SJCRH30 (cell line): ENCODE results near the gene WEE2. TPM values are rescaled to one million over a fixed set of nuclear protein-coding genes. Genes with fewer than 3 reads are reported as not detected.

Experiments
- DNase-seq, 2 experiments: peaks; one replicate each; pipeline ENCODE4 v3.0.0-alpha.2; 2015 to 2020
- H3K27ac ChIP-seq: fragments of 250-450 bp; sonication (Bioruptor Pico); 2 replicates; pipeline ENCODE4 v1.5.1; 2020; ENCODE audit warnings: mild to moderate bottlenecking, moderate library complexity
- H3K27me3 ChIP-seq: fragments of 250-450 bp; sonication (Bioruptor Pico); 2 replicates; pipeline ENCODE4 v1.5.1; 2020; ENCODE audit warnings: mild to moderate bottlenecking, moderate library complexity
- H3K36me3 ChIP-seq: fragments of 250-450 bp; sonication (Bioruptor Pico); 2 replicates; pipeline ENCODE4 v1.5.1; 2020; ENCODE audit warnings: mild to moderate bottlenecking, moderate library complexity
- H3K4me1 ChIP-seq: fragments of 250-450 bp; sonication (Bioruptor Pico); 2 replicates; pipeline ENCODE4 v1.5.1; 2020; ENCODE audit warnings: mild to moderate bottlenecking, moderate library complexity
- H3K4me3 ChIP-seq: fragments of 250-450 bp; sonication (Bioruptor Pico); 2 replicates; pipeline ENCODE4 v1.5.1; 2020; ENCODE audit warnings: mild to moderate bottlenecking, moderate library complexity
- H3K9me3 ChIP-seq: fragments of 250-450 bp; sonication (Bioruptor Pico); replicated peaks from 2 replicates; pipeline ENCODE4 v1.5.1; 2020; ENCODE audit warnings: mild to moderate bottlenecking, moderate library complexity
- total RNA-seq: library from RNA; depleted of rRNA; stranded (reverse); fragments of >200 nt; shearing (Covaris generic); gene quantifications from 2 replicates; pipeline ENCODE4 v1.2.3, GENCODE V29; 2014

Gene WEE2
- total RNA-seq, 1 experiment from 2014 or later, result not detected

- Histone ChIP-seq H3K4me3 (no peak overlapping the region), H3K9me3 (no peaks in the 10 kb centered on the region), H3K36me3 (no peaks in the 10 kb centered on the region), H3K27ac (no peak overlapping the region), H3K4me1 (peaks cover 14% of the 10 kb centered on the region), H3K27me3 (peaks cover 7% of the 10 kb centered on the region; the same call in 1 of the 2 replicates)
- no peak for DNase-seq
These were observed 7.8 kb upstream of the WEE2 start for GRCh38 chr7:141700296-141700847.

DNA sequence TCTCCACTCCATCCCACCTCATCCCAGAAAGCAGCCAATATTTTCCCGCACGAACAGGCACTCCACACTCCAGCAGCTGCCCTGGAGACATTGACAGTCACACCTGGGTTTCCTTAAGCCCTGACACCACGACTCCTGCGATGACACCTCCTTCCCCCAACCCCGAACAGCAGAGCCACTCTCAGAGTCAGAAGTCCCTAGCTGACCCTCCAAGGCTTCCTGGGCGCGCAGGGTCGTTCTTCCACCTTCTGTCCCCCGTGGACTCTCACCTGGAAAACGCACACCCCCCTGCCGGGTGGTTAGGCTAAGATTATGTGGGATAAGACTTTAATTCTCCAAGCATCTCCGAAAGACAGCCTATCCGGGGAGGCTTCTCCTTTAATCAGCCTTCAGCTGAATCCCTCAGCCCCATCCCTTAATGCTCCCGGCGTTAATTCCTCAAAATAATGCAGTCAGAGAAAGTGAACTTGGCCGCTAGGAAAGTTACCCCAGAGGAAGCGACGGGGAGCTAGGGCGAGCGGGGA lies 7.2 kb upstream of the WEE2 start:
- peaks cover 14% of the 10 kb centered on the region for H3K4me1 ChIP-seq
- peak overlapping the region; percentile 88 for H3K4me3 ChIP-seq
- DNase-seq, result peak; percentile 9 to 30
- no peaks in the 10 kb centered on the region for H3K36me3 ChIP-seq
- no peak overlapping the region for H3K27ac ChIP-seq
- peaks cover 7% of the 10 kb centered on the region; the same call in 1 of the 2 replicates for H3K27me3 ChIP-seq
- H3K9me3 ChIP-seq, result no peaks in the 10 kb centered on the region

DNA sequence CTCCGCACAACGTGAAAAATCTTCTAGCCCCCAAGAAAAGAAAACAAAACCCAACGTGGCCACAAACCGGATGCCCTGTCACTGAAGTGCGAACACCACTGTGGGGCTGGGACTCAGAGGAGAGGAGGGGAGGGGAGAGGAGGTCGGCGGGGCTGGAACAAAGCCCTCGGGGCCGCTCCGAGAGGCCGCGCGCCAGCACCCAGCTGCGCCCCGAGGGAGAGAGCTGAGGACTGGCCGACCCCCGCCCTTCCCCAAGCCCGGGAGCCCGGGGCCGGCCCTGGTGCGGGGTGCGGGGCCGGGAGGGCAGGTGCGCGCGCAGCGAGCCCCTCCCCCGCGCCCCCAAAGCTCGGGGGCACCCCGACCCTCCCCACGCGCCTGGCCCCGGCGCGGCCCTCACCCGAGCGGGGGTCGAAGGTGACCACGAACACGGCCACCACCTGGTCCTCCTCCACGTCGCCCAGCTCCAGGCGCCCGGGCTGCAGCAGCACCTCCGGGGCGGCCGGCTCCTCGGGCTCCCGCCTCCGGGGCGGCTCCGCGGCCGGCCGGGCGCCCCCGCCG lies 6.6 kb upstream of the WEE2 start:
- no peaks in the 10 kb centered on the region for H3K9me3 ChIP-seq
- peak overlapping the region; percentile 88 for H3K4me3 ChIP-seq
- peaks cover 7% of the 10 kb centered on the region; the same call in 1 of the 2 replicates for H3K27me3 ChIP-seq
- peak; percentile 55 to 61 for DNase-seq
- H3K36me3 ChIP-seq, result no peaks in the 10 kb centered on the region
- peaks cover 13% of the 10 kb centered on the region for H3K4me1 ChIP-seq
- H3K27ac ChIP-seq, result no peak overlapping the region

DNA sequence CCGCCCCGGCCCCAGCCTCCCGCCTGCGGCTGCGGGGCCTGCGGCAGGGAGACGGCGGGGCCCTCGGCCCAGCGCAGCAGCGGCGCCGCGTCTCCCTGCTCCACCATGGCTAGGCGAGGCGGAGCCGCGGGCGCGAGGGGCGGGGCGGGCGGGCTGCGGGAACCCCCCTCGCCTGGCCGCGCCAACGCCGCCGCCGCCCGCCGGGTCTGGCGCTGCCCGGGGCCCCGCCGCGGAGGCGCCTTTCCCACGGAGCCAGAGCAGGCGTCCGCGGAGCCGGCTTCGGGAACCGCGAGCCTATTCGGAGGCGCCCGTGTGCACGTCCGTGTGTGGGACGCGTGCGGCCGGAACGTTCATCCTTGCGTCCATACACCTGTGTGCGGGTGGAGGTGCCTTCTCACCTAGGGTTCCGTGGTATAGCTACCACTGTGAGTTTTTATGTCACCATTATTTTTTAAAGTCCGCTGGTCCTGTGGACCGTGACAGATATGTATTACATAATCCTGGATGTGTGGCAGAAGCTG lies 6.0 kb upstream of the WEE2 start, which contains the start of gene DENND11:
Gene DENND11 (minus strand): TSS at position 120 of the 521 bp plus-strand sequence. CDS start 13 bp downstream, at position 107.
- H3K27me3 ChIP-seq, result peaks cover 7% of the 10 kb centered on the region; the same call in 1 of the 2 replicates
- H3K4me3 ChIP-seq, result peak within 1 kb of the TSS; percentile 88
- no peak within 1 kb of the TSS for H3K27ac ChIP-seq
- H3K4me1 ChIP-seq, result peaks cover 7% of the 10 kb centered on the region
- no peaks in the 10 kb centered on the region for H3K9me3 ChIP-seq
- peak; percentile 42 to 63 for DNase-seq
- H3K36me3 ChIP-seq, result no peaks in the 10 kb centered on the region

DNA sequence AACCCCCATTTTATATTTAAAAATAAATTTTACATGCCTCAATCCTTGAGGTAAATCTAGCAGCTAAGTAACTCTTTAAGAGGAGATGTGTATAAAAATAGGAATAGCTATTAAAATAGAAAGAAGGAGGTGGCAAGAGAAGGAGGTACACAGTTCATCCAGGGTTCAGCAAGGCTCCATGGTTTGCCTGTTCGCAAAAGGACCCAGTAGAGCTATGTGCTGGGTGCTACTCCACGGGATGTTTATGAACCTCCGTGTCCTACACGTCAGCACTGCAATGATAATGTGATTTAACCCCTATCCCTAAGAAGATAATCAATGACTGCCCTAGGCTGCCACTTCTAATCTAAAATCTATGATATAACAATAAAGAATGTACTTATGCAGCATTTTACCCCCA lies 5.3 kb upstream of the WEE2 start:
- Histone ChIP-seq H3K27me3 (peaks cover 7% of the 10 kb centered on the region; the same call in 1 of the 2 replicates), H3K36me3 (no peaks in the 10 kb centered on the region), H3K9me3 (no peaks in the 10 kb centered on the region), H3K4me1 (no peaks in the 10 kb centered on the region; the same call in 1 of the 2 replicates), H3K27ac (no peak overlapping the region), H3K4me3 (no peak overlapping the region)
- no peak for DNase-seq

DNA sequence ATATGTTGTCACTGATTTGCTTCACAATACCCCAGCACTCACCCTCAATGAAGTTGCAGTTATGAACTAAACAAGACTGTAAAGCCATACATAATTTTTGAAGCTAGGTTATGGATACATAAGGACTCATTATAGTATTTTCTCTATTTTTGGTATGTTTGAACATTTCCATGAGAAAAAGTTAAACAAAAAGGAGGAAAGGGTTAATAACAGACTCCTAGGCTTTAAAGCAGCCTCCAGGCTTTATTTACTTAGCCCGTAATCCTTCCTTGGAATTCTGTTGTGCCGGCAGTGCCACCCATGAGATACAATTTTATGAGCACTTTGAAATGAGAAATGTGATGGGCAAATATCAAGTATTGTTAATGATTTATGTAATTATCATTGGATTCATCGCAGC lies 4.0 kb upstream of the WEE2 start:
- H3K27ac ChIP-seq, result no peak overlapping the region
- no peaks in the 10 kb centered on the region; the same call in 1 of the 2 replicates for H3K4me1 ChIP-seq
- DNase-seq, result no peak
- H3K36me3 ChIP-seq, result no peaks in the 10 kb centered on the region
- H3K4me3 ChIP-seq, result no peak overlapping the region
- no peaks in the 10 kb centered on the region for H3K9me3 ChIP-seq
- peaks cover 7% of the 10 kb centered on the region; the same call in 1 of the 2 replicates for H3K27me3 ChIP-seq

DNA sequence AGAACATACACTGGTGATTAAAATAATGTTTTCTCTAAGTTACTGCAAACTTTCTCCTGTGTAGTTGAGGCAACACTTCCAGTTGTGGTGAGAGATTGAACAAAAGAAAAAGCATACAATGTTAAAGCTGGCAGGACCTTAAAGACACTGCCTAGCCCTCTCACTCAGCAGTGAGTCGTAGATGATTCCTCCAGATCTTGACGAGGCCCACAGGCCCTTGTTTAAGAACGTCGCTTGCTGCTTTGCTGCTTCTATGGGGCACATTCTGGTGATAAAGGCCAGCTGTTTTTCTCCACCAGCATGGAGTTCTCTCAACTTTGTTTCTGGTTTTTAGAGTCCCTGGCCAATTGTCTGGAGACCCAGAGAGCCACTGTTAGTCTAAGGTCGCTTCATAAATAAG lies 3.4 kb upstream of the WEE2 start:
- no peak overlapping the region for H3K27ac ChIP-seq
- H3K27me3 ChIP-seq, result peaks cover 7% of the 10 kb centered on the region; the same call in 1 of the 2 replicates
- no peak overlapping the region for H3K4me3 ChIP-seq
- no peak for DNase-seq
- no peaks in the 10 kb centered on the region for H3K36me3 ChIP-seq
- no peaks in the 10 kb centered on the region; the same call in 1 of the 2 replicates for H3K4me1 ChIP-seq
- H3K9me3 ChIP-seq, result no peaks in the 10 kb centered on the region

DNA sequence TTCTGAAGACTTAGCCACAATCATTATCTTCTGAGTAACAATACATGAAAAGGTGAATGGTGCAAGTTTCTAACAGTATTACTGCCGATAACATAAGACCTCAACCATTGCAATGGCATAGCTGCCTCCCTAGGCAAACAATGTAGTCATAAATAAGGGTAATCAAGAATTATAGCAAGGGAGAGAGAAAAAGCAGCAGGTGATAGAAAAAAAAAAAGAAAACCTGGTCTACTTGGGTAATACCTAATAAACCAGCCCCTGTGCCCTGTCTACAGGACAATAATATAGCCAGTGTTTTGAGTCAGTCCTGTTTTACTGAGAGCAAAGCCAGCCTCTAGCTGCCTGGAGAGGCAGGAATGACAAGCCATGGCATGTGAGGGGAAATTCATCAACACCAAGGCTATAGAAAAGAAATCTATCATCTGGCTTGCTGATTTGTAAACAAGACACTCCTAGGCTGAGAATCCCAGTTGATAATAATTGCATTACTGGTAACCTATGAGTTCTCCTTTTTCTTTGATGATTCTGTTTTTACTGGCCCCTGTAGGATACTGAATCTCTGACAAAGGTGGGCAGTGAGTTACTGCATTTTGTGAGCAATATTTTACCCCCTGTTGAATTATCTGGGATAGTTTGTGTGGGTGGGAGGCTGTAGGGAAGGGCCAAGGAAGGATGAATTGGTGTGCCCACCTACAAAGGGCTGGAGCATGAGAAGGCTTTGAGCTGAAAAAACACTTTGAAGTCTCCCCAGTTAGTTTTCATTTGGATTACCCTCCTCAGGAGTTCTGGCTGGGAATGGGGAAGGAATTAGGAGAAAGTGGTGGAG lies 1.7 kb upstream of the WEE2 start:
- no peaks in the 10 kb centered on the region; the same call in 1 of the 2 replicates for H3K4me1 ChIP-seq
- peaks cover 7% of the 10 kb centered on the region; the same call in 1 of the 2 replicates for H3K27me3 ChIP-seq
- no peaks in the 10 kb centered on the region for H3K9me3 ChIP-seq
- no peak for DNase-seq
- no peaks in the 10 kb centered on the region for H3K36me3 ChIP-seq
- H3K4me3 ChIP-seq, result no peak overlapping the region
- H3K27ac ChIP-seq, result no peak overlapping the region

DNA sequence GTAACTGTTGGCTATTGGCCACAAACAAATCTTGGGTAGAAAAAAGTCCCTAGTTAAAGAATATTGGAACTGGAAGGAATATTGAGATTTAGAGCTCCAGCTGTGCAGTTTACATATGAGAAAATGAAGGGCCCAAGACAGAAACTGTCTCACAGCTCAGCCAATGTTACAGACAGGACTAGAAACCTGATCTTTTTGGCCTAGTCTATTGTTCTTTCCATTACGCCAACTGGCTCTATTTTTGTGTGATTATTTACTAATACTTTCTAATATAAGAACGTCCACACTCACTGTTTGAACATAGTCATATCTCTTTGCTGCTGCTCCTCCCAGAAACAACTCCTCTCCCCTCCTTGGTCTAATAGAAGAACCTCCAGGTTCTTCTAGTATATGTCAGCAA lies 1.2 kb downstream of the WEE2 start:
- no peak overlapping the region for H3K27ac ChIP-seq
- no peaks in the 10 kb centered on the region for H3K36me3 ChIP-seq
- H3K4me1 ChIP-seq, result no peaks in the 10 kb centered on the region
- no peak overlapping the region for H3K4me3 ChIP-seq
- DNase-seq, result no peak
- peaks cover 4% of the 10 kb centered on the region; the same call in 1 of the 2 replicates for H3K27me3 ChIP-seq
- no peaks in the 10 kb centered on the region for H3K9me3 ChIP-seq

DNA sequence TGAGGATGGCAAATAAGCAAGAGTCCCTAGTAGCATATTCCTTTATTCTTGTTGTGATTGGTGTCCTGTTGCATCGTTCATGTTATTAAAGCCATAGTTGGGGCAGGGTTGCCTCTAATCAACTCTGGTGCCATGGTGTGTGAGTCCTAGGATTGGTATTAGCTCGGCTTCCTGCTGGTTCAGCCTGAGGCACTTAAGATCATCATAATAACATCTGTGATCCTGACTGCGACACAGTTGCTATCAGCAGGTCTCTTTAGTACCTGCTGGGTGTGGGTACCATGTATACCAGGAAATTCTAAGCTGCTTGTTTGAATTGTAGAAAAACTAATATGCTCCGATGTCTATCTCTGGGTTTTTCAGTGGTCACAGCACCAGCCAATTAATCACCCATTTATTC lies 1.6 kb downstream of the WEE2 start:
- DNase-seq, result no peak
- Histone ChIP-seq H3K27me3 (peaks cover under 1% of the 10 kb centered on the region; the same call in 1 of the 2 replicates), H3K4me1 (no peaks in the 10 kb centered on the region), H3K27ac (no peak overlapping the region), H3K9me3 (no peaks in the 10 kb centered on the region), H3K4me3 (no peak overlapping the region), H3K36me3 (no peaks in the 10 kb centered on the region)

- no peaks in the 10 kb centered on the region for H3K27me3 ChIP-seq
- H3K9me3 ChIP-seq, result no peaks in the 10 kb centered on the region
- no peak overlapping the region for H3K27ac ChIP-seq
- H3K4me1 ChIP-seq, result no peaks in the 10 kb centered on the region
- no peaks in the 10 kb centered on the region for H3K36me3 ChIP-seq
- H3K4me3 ChIP-seq, result no peak overlapping the region
- no peak for DNase-seq
These were observed 2.1 kb downstream of the WEE2 start for GRCh38 chr7:141710301-141710700.

- Histone ChIP-seq H3K27me3 (no peaks in the 10 kb centered on the region), H3K36me3 (no peaks in the 10 kb centered on the region), H3K4me3 (no peak overlapping the region), H3K4me1 (no peaks in the 10 kb centered on the region), H3K9me3 (no peaks in the 10 kb centered on the region), H3K27ac (no peak overlapping the region)
- no peak for DNase-seq
These were observed 4.6 kb downstream of the WEE2 start for GRCh38 chr7:141712603-141713255.

DNA sequence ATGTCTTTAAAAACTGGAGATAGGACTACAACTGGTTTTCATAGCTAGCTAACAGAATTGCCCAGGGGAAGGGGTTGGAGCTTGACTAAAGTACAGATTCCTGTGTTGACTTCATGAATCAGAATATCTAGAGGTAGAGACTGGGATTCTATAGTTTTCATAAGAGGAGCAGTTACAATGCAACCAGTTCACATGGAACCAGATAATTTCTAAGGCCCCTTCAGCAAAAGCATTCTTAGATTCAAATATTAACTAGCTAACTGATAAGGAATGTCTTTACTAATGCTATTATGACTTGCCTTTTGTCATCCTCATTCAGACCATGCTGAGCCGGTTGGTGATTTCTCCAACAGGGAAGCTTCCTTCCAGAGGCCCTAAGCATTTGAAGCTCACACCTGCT lies 5.7 kb downstream of the WEE2 start:
- Histone ChIP-seq H3K27ac (no peak overlapping the region), H3K4me1 (no peaks in the 10 kb centered on the region), H3K9me3 (no peaks in the 10 kb centered on the region), H3K27me3 (no peaks in the 10 kb centered on the region), H3K36me3 (no peaks in the 10 kb centered on the region), H3K4me3 (no peak overlapping the region)
- no peak for DNase-seq

- DNase-seq, result no peak
- Histone ChIP-seq H3K27ac (no peak overlapping the region), H3K4me1 (no peaks in the 10 kb centered on the region), H3K4me3 (no peak overlapping the region), H3K27me3 (no peaks in the 10 kb centered on the region; the same call in 1 of the 2 replicates), H3K36me3 (no peaks in the 10 kb centered on the region), H3K9me3 (no peaks in the 10 kb centered on the region)
These were observed 6.4 kb downstream of the WEE2 start for GRCh38 chr7:141714571-141714970.
